ENCODE measurements around the gene AR. TPM values are rescaled to one million over a fixed set of nuclear protein-coding genes. Genes with fewer than 3 reads are reported as not detected.

Gene AR
- total and polyA plus RNA-seq, 2 of the 13 experiments (the other 11 are each of a cell fraction or from before 2014, with no cell fraction given): not detected

DNA sequence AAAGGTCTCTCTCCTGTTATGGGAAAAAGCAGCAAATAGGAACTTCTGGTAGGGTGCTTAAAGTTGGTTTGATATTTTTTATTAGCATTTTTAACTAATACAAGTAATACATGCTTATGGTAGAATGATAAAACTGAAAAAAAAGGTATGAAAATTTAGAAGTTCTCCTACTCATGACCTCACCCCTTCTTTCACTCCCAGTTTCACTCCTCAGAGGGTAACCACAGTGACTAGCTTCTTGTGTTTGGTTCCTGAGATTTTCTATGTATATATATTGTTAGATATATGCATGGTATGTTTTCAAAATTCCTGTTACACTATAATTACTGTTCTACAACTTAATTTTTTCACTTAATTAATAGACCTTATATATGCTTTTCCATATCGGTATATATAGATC is 66.5 kb downstream of the AR start:
- 6% methylated on average over 1 of the region's 1 CpG for WGBS (ENCODE audit: low lambda C conversion rate)
- intact Hi-C loops (cut with micrococcal nuclease; ENCODE audit: unreplicated experiment) (no loop called here), in situ Hi-C loops (cut with HindIII; ENCODE audit: extremely low pct_ligation_motif_present, low pct_unique_long_range_greater_than_20kb) (no loop called here)
- POLR2A ChIA-PET: no interaction called here
- no peaks in the 10 kb centered on the region for H3K27me3 ChIP-seq (ENCODE audit: control insufficient read depth in 1 of 2, insufficient read depth in 2 of 2, low read length in 2 of 2)
- no peak overlapping the region for H3K27ac ChIP-seq (ENCODE audit: extremely low read length, insufficient read depth, low read length)
- H3K9ac ChIP-seq (ENCODE audit: insufficient read depth, low read depth, low read length): no peak overlapping the region
- ATAC-seq (no peak), FAIRE-seq (no peak), DNase-seq (ENCODE audit: low spot score) (no peak)
- no peaks in the 10 kb centered on the region for H3K36me3 ChIP-seq (replicated peaks in 1 of 2; ENCODE audit: control insufficient read depth in 1 of 2, insufficient read depth in 2 of 2, low read length in 2 of 2)
- H3K4me3 ChIP-seq (replicated peaks in 1 of 3; ENCODE audit: insufficient read depth in 1 of 3, low read depth in 2 of 3, low read length in 3 of 3): no peak overlapping the region
- BruUV-seq (replicated peaks): no TSS peak
- CTCF ChIA-PET (ENCODE audit: low intra/inter-chr PET ratio, low total read pairs): no interaction called here
- H4K20me1 ChIP-seq (ENCODE audit: insufficient read depth, low read length): no peaks in the 10 kb centered on the region
- no peak overlapping the region for H3K4me2 ChIP-seq (ENCODE audit: low read depth, low read length)
- no peak overlapping the region for H2AFZ ChIP-seq (ENCODE audit: low read length)
- no peak for TF ChIP-seq ZNF660 (CRISPR knock-in tag; IDR thresholded peaks at IDR 0.05; ENCODE audit: borderline replicate concordance, low read depth)
- no peaks in the 10 kb centered on the region for H3K79me2 ChIP-seq (ENCODE audit: insufficient read depth, low read length)
- no peaks in the 10 kb centered on the region for H3K4me1 ChIP-seq (ENCODE audit: insufficient read depth, low read length)
- peaks cover 29% of the 10 kb centered on the region for H3K9me3 ChIP-seq (ENCODE audit: low read length)

- no peak overlapping the region for H3K9ac ChIP-seq (ENCODE audit: insufficient read depth, low read depth, low read length)
- BruUV-seq (replicated peaks): no TSS peak
- CTCF ChIA-PET (ENCODE audit: low intra/inter-chr PET ratio, low total read pairs): no interaction called here
- H3K4me3 ChIP-seq (replicated peaks in 1 of 3; ENCODE audit: insufficient read depth in 1 of 3, low read depth in 2 of 3, low read length in 3 of 3): no peak overlapping the region
- POLR2A ChIA-PET: no interaction called here
- H3K79me2 ChIP-seq (ENCODE audit: insufficient read depth, low read length): no peaks in the 10 kb centered on the region
- FAIRE-seq (no peak), DNase-seq (ENCODE audit: low spot score) (no peak), ATAC-seq (no peak)
- intact Hi-C loops (cut with micrococcal nuclease; ENCODE audit: unreplicated experiment) (no loop called here), in situ Hi-C loops (cut with HindIII; ENCODE audit: extremely low pct_ligation_motif_present, low pct_unique_long_range_greater_than_20kb) (no loop called here)
- no peaks in the 10 kb centered on the region for H3K4me1 ChIP-seq (ENCODE audit: insufficient read depth, low read length)
- H3K27me3 ChIP-seq (ENCODE audit: control insufficient read depth in 1 of 2, insufficient read depth in 2 of 2, low read length in 2 of 2): no peaks in the 10 kb centered on the region
- TF ChIP-seq, protein P1, sequence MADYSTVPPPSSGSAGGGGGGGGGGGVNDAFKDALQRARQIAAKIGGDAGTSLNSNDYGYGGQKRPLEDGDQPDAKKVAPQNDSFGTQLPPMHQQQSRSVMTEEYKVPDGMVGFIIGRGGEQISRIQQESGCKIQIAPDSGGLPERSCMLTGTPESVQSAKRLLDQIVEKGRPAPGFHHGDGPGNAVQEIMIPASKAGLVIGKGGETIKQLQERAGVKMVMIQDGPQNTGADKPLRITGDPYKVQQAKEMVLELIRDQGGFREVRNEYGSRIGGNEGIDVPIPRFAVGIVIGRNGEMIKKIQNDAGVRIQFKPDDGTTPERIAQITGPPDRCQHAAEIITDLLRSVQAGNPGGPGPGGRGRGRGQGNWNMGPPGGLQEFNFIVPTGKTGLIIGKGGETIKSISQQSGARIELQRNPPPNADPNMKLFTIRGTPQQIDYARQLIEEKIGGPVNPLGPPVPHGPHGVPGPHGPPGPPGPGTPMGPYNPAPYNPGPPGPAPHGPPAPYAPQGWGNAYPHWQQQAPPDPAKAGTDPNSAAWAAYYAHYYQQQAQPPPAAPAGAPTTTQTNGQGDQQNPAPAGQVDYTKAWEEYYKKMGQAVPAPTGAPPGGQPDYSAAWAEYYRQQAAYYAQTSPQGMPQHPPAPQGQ (CRISPR knock-in tag; IDR thresholded peaks at IDR 0.05; ENCODE audit: borderline replicate concordance): no peak
- TF ChIP-seq ZNF329 (CRISPR knock-in tag; IDR thresholded peaks at IDR 0.05; ENCODE audit: low read depth): no peak
- TF ChIP-seq, protein P2, sequence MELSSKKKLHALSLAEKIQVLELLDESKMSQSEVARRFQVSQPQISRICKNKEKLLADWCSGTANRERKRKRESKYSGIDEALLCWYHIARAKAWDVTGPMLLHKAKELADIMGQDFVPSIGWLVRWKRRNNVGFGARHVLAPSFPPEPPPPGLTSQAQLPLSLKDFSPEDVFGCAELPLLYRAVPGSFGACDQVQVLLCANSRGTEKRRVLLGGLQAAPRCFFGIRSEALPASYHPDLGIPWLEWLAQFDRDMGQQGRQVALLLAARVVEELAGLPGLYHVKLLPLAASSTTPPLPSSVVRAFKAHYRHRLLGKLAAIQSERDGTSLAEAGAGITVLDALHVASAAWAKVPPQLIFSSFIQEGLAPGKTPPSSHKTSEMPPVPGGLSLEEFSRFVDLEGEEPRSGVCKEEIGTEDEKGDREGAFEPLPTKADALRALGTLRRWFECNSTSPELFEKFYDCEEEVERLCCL (CRISPR knock-in tag; IDR thresholded peaks at IDR 0.05; ENCODE audit: borderline replicate concordance): no peak
- TF ChIP-seq, protein P3, sequence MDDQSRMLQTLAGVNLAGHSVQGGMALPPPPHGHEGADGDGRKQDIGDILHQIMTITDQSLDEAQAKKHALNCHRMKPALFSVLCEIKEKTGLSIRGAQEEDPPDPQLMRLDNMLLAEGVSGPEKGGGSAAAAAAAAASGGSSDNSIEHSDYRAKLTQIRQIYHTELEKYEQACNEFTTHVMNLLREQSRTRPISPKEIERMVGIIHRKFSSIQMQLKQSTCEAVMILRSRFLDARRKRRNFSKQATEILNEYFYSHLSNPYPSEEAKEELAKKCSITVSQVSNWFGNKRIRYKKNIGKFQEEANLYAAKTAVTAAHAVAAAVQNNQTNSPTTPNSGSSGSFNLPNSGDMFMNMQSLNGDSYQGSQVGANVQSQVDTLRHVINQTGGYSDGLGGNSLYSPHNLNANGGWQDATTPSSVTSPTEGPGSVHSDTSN (CRISPR knock-in tag; IDR thresholded peaks at IDR 0.05; ENCODE audit: borderline replicate concordance): no peak
- H4K20me1 ChIP-seq (ENCODE audit: insufficient read depth, low read length): no peaks in the 10 kb centered on the region
- H3K36me3 ChIP-seq (replicated peaks in 1 of 2; ENCODE audit: control insufficient read depth in 1 of 2, insufficient read depth in 2 of 2, low read length in 2 of 2): no peaks in the 10 kb centered on the region
- H3K27ac ChIP-seq (ENCODE audit: extremely low read length, insufficient read depth, low read length): no peak overlapping the region
- WGBS (ENCODE audit: low lambda C conversion rate): 17% methylated on average over 3 of the region's 3 CpGs
- no peak overlapping the region for H3K4me2 ChIP-seq (ENCODE audit: low read depth, low read length)
- no peak overlapping the region for H2AFZ ChIP-seq (ENCODE audit: low read length)
- H3K9me3 ChIP-seq (ENCODE audit: low read length): peaks cover 29% of the 10 kb centered on the region
These were observed 68.4 kb downstream of the AR start for GRCh38 chrX:67612231-67612630.
